ENCODE measurements around the gene GALNS.

- no peak for TF ChIP-seq CTCF (conservative IDR thresholded peaks at IDR 0.05; ENCODE audit: low read length)
- no peak for TF ChIP-seq EZH2phosphoT487 (IDR thresholded peaks at IDR 0.05; ENCODE audit: borderline replicate concordance)
These were observed 4.6 kb upstream of the GALNS start for GRCh38 chr16:88861359-88861758.

Measured in Loucy (cell line).